HG03097 (cell line): ENCODE results near the gene APPBP2.
"Not testable (repeated sequence)": the region's sequence is repeated elsewhere in the genome, so short reads cannot be mapped to it uniquely, and the experiment has no call there.

ENCODE experiments used
- ATAC-seq: cut with Tn5 transposase; IDR thresholded peaks from one replicate; pipeline ENCODE4 v1.9.1; 2021; ENCODE audit not compliant: unreplicated experiment, low FRiP score

Gene APPBP2

DNA sequence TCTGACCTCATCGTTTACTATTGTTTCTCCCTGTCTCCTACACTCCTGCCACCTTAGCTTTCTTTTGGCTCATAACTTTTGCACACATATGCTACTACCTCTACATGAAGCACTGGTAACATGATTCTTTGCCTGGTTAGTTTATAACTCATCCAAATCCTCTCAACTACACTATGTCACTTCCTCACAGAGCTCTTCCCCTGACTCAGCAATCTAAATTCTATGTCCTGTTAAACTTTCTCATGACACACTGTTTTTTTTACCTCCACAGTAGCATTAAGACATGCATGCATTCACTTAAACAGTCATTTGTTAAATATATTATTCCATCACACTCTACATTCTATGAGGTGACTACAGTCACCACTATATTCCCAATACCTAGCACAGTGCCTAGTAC lies 19.7 kb downstream of the APPBP2 start:
- ATAC-seq: no peak

DNA sequence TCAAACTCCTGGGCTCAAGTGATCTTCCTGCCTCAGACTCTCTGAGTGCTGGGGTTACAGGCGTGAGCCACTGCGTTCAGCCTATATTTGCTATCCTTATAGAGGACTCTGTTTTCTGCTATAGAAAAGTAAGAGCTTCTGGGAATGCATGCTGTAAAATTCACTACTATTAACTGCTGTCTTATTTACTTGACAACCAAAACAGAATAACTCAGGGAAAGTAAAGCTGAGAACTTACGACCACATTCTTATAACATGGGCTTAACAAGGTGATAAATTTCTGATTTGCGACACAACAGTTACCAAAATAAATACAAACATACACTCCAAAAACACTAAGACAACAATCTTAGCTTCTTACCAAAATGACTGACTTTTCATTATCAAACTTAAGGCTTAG lies 23.9 kb downstream of the APPBP2 start:
- no peak for ATAC-seq

DNA sequence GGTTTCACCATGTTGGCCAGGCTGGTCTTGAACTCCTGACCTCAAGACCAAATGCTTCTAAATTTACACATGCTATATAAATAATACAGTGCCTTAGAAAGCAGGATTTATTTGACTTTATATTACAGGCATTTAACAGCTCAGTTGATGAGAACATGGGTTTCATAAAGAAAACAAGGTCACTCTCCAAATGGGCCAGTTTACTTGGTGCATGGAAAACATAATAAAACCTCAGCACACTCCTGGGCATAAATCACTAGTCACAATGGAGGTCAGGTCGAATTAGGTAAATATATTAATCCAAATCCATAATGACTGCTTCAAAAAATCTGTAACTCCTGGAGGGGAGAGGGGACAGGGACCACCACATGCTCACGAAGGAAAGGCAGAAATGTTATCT lies 24.5 kb downstream of the APPBP2 start:
- no peak for ATAC-seq

DNA sequence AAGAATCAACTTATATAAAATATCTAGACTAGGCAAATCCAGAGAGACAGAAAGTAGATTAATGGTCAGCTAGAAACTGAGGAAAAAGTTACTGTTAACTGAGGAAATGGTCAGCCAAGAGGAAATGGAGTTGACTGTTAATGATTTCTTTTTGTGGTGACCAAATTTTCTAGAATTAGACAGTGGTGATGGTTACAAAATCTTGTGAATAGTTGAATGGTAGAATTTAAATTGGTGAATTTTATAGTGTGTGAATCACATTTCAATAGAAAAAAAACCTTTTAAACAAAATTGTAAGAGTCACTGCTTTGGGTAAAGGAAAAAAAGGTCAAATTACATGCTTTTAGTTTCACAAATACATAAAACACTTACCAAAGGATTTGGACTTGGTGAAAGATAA lies 30.0 kb downstream of the APPBP2 start:
- no peak for ATAC-seq

DNA sequence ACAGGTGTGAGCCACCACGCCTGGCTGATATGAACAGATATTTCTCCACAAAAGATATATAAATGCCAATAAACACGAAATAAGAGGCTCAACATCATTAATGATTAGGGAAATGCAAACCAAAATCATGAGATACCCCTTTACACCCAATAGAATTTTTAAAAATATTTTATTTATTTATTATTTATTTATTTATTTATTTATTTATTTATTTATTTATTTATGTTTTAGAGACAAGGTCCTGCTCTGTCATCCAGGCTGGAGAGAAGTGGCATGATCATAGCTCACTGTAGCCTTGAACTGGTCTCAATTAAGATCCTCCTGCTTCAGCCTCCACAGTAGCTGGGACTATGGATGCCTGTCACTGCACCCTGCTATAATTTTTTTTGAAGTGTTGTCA lies 30.8 kb downstream of the APPBP2 start:
- ATAC-seq: no peak

DNA sequence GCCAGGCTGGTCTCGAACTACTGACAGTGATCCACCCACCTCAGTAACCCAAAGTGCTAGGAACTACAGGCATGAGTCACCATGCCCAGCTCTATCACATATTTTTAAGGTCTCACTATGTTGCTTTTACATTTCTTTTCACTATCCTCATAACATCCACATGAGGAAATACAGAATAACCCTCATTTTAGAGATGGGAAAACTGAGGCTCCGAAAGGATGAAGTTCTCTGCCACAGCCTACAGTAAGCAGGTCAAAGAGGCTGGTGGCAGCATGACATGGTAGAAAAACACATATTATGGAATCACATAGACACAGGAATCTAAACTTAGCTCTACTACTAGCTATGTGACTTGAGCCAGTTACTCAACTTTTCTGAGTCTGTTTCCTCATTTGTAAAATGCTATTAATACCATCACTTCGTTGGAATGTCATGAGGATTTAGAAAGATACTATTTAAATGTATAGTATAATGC lies 32.2 kb downstream of the APPBP2 start:
- no peak for ATAC-seq

DNA sequence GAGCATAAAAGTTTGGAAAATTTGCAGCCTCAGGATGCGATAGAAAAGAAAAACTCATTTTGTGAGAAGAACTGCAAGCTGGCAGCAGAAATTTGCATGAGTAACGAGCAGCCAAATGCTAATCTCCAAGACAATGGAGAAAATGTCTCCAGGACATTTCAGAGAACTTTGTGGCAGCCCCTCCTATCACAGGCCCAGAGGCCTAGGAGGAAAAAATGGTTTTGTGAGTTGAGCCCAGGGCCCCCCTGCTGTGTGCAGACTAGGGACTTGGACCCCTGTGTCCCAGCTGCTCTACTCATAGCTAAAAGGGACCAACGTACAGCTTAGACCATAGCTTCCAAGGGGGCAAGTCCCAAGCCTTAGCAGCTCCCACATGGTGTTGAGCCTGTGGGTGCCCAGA lies 34.3 kb downstream of the APPBP2 start:
- ATAC-seq: no peak

DNA sequence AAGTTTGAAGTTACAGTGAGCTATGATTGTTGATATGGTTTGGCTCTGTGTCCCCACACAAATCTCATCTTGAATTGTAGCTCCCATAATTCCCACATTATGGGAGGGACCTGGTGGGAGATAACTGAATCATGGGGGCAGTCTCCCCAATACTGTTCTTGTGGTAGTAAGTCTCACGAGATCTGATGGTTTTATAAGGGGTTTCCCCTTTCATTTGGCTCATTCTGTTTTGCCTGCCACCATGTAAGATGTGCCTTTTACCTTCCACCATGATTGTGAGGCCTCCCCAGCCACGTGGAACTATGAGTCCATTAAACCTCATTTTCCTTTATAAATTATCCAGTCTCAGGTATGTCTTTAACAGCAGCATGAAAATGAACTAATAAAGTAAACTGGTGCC lies 35.4 kb downstream of the APPBP2 start:
- not testable (repeated sequence) for ATAC-seq

DNA sequence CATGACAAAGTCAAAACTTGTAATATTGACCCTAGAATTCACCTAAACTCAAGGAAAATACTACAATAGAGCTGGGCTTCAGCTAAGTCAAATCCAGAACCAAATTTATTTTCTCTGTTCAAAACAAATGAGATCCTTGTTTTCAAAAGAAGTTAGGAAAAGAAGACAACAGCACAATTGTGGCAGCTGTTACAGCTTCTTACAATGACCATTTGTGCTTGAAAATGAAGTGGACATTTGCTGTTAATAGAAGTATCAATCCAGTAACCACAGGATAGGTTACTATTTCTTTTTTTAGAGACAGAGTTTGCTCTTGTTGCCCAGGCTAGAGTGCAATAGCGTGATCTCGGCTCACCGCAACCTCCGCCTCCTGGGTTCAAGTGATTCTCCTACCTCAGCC lies 44.4 kb downstream of the APPBP2 start:
- no peak for ATAC-seq

DNA sequence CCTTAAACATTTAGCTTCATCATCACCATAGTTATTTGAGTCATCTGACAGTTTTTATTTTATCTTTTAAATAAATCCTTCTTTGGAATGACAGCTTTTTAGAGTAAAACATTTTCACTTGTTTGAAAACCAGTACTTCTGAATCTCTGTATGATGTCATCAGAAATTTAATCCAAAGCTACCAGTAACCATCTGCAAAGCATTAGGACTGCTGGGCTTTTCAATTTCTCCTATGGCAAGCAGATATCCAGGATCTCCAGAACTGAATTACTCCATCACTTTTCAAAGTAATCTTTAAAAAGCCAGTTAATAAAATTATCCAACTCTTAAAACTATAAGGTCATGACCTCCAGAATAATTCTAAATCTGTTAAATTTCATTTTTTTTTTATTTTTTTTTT lies 52.3 kb downstream of the APPBP2 start:
- no peak for ATAC-seq

DNA sequence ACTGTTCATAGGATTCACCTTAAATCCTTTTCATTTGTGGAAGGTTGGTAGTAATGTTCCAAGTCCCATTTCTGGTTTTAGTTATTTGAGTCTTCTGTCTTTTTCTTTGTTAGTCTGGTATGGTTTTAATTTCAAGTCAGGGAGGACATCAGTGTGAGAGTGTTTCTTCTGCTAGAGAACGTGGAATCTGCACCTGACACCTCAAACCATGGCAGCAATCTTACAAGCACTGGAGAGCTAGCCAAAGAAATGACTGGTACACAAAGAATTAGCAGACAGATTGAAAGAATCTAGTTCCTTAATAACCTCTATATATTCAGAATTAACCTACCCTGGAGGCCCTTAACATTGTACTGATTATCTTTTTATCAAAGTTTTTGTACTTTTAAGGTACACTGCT lies 53.6 kb downstream of the APPBP2 start:
- ATAC-seq: no peak

DNA sequence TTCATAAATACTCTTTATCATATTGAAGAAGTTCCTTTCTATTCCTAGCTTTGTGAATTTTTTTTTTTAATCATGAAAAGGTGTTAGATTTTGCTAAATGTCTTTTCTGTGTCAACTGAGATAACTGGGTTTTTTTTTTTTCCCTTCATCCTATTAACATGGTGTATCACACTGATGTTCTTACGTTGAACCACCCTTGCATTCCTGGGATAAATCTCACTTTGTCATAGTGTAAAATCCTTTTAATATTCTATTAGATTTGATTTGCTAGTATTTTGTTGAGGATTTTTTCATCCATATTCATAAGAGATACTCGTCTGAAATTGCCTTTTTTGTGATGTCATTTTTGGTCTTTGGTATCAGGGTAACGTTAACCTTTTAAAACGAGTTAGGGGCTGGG lies 54.6 kb downstream of the APPBP2 start:
- no peak for ATAC-seq

DNA sequence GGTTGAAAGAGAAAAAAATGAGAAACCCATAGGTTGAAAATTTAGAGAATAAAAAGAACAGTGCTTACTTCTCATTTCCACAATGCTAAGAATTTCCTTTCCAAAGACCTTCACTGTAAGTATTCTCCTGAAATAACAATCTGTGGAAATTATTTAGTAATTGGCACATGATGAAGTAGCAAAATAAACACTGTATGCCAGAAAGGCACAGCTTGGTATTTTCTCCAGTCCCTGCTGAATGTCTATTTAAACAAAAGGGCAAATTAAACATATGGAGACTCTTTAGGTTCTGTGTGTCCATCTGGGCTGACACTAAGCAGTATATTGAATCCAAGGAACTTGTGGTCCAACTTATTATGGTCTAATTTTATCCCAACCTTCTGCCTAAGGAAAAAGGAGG lies 57.7 kb downstream of the APPBP2 start:
- ATAC-seq: no peak

DNA sequence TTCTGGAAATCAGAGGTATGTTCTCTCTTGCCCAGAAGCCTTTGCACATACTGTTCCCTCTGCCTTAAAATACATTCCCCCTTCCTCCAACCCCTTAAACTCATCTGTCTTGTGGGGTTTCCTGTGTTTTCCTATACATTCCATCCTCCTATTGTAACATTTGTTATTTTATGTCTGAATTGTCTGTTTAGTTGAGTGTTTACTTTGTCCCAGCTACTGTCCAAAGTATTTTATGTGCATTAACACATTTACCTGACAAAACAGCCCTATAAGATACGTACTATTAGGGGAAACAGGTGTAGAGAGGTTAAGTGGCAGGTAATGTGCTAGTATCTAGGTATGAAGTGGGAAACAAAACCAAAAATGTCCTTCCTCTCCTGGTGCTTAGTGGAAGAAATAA lies 61.7 kb downstream of the APPBP2 start:
- ATAC-seq: no peak

DNA sequence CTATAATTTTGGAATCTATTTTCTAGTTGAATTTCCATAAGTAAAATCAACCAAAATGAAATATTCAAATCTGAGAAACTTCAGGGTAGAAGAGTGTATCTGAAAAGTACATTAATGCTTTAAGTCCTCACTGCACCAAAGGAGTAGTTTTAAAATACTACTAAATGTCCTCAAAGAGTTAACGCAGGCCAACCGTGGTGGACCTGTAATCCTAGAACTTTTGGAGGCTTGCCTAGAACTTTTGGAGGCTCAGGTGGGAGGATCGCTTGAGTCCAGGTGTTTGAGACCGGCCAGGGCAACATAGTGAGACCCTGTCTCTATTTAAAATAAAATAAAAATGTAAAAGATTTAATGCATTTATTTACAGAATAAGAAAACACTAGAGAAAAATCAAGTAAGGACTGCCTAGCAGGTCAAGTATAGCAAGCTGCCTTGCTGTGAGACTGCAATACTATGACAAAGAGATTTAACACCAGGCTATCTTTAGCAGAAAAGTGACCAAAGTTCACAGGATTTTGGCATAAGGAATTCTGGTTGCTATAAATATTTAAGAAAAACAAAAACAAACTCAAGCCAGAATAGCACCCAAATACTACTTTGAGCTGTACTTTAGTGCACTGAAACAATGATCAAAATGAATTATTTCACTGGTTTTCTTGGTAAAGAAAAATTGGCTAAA lies 62.7 kb downstream of the APPBP2 start:
- no peak for ATAC-seq

DNA sequence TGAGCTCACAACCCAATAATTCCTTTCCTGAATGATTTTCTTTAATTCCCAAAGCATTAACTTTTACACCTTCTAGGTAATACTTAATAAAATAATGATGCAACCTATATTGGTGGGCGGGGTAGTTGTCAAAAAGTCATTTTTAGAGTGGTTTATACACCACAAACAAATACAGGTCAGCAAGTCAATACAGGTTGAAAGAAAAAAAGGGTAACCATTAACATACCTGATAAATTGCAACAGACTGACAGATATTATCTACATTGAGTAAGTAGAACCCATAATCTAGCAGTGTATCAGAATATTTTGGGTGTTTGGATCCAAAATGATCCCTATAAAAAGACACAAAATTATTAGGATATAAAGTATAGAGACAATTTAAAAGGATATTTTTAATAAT lies 64.5 kb downstream of the APPBP2 start:
- no peak for ATAC-seq

DNA sequence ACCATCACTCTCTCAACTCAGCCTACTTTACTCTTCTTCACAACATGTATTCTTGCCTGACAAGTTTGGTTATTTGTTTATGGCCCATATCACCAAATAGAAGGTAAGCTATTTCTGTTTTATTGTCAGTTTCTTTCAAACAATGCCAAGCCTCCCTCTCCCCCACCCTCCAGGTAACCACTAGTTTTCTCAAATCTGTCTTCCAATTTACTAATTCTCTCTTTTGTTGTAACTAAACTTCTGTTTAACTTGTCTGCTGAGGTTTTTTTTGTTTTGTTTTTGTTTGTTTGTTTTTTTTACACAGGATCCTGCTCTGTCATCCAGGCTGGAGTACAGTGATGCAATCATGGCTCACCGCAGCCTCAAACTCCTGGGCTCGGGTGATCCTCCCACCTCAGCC lies 68.9 kb downstream of the APPBP2 start:
- ATAC-seq: no peak

DNA sequence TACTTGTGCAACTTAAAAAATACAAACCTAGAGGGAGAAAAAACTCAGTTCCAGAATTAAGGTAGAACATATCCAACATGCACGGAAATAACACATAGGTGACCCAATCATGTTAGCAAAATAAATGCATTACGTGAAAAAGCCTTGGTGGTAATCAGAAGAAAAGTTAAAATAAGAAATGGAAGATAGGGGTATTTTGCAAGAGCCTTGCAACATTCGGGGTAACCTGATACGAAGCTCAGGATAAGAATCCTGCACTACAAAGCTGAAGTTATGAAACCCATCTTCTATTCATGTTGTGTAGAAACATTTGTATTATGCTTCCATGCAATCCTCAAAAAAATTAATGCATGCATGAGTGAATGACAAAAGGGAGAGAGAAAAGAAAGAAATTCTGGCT lies 70.7 kb downstream of the APPBP2 start:
- no peak for ATAC-seq

DNA sequence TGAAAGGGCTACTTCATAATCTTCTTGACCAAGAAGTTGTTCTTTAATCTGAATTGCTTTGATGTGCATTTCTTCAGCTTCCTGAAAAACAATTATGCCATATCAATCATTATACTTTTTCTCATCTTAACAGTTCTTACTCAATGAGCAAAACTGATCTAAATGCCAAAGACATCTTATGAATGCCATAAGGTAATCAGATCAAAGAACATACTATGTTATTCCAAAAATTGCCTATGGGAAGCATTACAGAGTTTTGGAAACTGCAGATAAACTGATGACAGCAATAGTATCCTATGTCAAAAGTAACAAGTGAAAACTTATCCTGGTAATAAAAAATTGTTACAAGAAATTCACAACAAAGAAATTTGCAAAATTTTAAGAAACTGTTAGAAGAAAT lies 74.1 kb downstream of the APPBP2 start:
- no peak for ATAC-seq

DNA sequence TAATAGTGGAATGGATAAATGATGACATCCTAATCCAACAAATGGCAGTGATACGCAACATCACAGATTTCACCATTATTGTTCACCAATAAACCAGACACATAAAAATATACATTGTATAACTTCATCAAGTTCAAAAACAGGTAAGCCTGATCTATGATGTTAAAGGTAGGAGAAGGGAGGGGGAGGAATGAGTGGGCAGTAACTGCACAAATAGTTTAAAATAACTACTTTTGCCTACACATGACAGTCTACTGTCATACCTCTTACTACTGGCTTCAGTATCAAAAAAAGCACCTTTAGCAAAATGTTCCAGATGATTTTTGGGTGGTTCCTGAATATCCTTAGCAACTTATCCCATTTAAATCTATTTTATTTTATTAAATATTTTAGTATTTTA lies 75.0 kb downstream of the APPBP2 start:
- ATAC-seq: no peak

DNA sequence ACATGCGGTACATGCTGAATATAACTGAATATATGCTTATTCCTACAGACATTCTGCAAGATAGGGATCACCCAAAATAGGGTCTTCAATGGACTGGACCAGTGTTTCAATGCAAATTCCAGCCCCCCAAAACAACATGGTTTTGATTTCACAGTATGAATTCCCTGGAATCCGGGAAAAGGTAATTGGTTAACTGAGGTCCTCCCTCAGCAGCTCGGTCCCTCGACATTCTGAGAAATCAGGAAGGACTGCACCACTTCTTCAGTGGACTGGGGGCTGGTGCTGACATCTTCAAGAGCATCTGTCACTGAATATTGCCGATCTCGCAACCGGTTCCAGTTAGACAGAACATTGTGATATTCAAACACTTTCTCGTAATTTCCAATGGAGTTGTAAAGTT lies 78.7 kb downstream of the APPBP2 start:
- ATAC-seq: no peak

DNA sequence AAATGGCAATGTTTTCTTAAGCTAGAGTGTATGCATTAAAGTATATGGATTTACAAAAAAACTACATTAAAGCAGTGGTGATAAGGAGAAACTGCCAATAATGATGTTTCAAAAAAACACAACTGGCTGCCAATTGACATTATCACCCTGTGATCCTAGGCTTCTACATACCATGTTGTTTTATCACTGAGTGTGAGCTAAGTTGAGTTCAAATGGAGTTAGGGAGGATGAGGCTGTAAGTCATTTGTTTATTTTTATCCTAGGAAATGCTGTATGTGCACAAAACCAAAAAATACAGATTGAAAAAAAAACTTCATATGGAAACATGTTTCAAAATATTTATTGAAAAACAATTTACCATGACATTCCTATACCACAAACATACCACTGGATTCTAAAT lies 80.9 kb downstream of the APPBP2 start:
- ATAC-seq: no peak

DNA sequence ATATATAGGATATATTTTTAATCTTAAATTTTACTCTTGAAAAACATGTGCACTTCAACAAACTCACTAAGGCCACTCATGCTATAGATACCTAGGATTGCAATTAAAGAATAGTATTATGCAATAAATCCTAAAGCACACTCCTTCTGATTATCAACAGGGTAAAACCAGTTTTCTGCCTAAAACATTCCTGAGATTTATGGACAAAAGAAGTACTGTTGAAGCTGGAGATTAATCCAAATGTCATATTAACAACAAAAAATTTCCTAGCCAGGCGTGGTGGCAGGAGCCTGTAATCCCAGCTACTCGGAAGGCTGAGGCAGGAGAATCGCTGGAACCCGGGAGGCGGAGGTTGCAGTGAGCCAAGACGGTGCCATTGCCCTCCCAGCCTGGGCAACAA lies 82.3 kb downstream of the APPBP2 start:
- no peak for ATAC-seq
